Measurements from ENCODE around the gene PHF3. TPM values are rescaled to one million over a fixed set of nuclear protein-coding genes. Genes with fewer than 3 reads are reported as not detected.

Gene PHF3
- total RNA-seq, 1 experiment from 2014 or later = 66.6 TPM

- Mint-ChIP-seq H3K9me3 (no peaks in the 10 kb centered on the region; a peak in 1 of 5 replicates), H3K27me3 (ENCODE audit: low read depth) (no peaks in the 10 kb centered on the region), H3K4me3 (no peak overlapping the region), H3K36me3 (ENCODE audit: insufficient read depth in 1 of 3, low read depth in 3 of 3) (no peaks in the 10 kb centered on the region; a peak in 1 of 7 replicates), H3K4me1 (peaks cover 10 to 23% of the 10 kb centered on the region in 2 experiments), H3K27ac (0 out of 7 replicates have a peak overlapping the region, but pooled peaks of 1 of the 3 experiments have one; percentile 74)
- no peak overlapping the region for H3T11ph ChIP-seq (ENCODE audit: low read length)
- peaks cover 2% of the 10 kb centered on the region for H3K79me1 ChIP-seq (ENCODE audit: insufficient read depth, low read depth, low read length, poor library complexity, severe bottlenecking)
- peaks cover 5% of the 10 kb centered on the region for H3K4me1 ChIP-seq (ENCODE audit: insufficient read depth, low read length)
- no peak overlapping the region for H4K8ac ChIP-seq (replicated peaks; ENCODE audit: insufficient read length, low read depth, low read length)
- no peak overlapping the region for H3K4me2 ChIP-seq (ENCODE audit: insufficient read depth, insufficient read length, low read length)
- H2BK5ac ChIP-seq (ENCODE audit: insufficient read length, low read length) = no peak overlapping the region
- no peak overlapping the region for H3K14ac ChIP-seq (ENCODE audit: insufficient read depth, low read length)
- no peak for TF ChIP-seq CTCF (conservative IDR thresholded peaks at IDR 0.05)
- H3K18ac ChIP-seq (ENCODE audit: insufficient read length, low read depth, low read length) = no peak overlapping the region
- peaks cover 36% of the 10 kb centered on the region; the same call in 1 of the 2 replicates for H3K79me2 ChIP-seq (ENCODE audit: insufficient read depth, low read length)
- no peaks in the 10 kb centered on the region for H3K23me2 ChIP-seq (ENCODE audit: insufficient read length, low read depth, low read length, poor library complexity, severe bottlenecking)
- no peak overlapping the region for H2BK15ac ChIP-seq (ENCODE audit: low read depth, low read length)
- no peak overlapping the region for H3K27ac ChIP-seq (ENCODE audit: insufficient read length, low read depth, low read length)
- no peak overlapping the region for H2AK5ac ChIP-seq (ENCODE audit: insufficient read length, low read length)
- no peak overlapping the region for H2BK120ac ChIP-seq (ENCODE audit: low read depth, low read length, poor library complexity, severe bottlenecking)
- no peak overlapping the region for H4K5ac ChIP-seq (ENCODE audit: insufficient read length, low read depth, low read length)
- WGBS (ENCODE audit: extremely low coverage, insufficient read length, low lambda C conversion rate) = no CpG with 5 or more reads among the region's 1 CpG
- H3K4ac ChIP-seq (ENCODE audit: low read depth, low read length) = no peak overlapping the region
- H3K9me3 ChIP-seq (ENCODE audit: control insufficient read depth, low read depth, low read length) = no peaks in the 10 kb centered on the region
- H3K23ac ChIP-seq (ENCODE audit: insufficient read length, low read depth, low read length) = no peak overlapping the region
- no peak overlapping the region for H2BK20ac ChIP-seq (ENCODE audit: low read depth, low read length, poor library complexity, severe bottlenecking)
- H2AFZ ChIP-seq (ENCODE audit: low read length) = no peak overlapping the region
- no peak overlapping the region for H2BK12ac ChIP-seq (ENCODE audit: insufficient read length, low read depth, low read length)
- no peaks in the 10 kb centered on the region for H3K27me3 ChIP-seq (ENCODE audit: insufficient read depth, low read length)
- no peak overlapping the region for H3K56ac ChIP-seq (ENCODE audit: insufficient read length, low read depth, low read length)
- H4K91ac ChIP-seq (ENCODE audit: insufficient read length, low read depth, low read length) = no peak overlapping the region
- no peak for DNase-seq
- H3K9ac ChIP-seq (ENCODE audit: extremely low read depth, insufficient read length, low read length) = no peak overlapping the region
- H4K20me1 ChIP-seq (ENCODE audit: control insufficient read depth, insufficient read depth, insufficient read length) = no peaks in the 10 kb centered on the region
Measured at GRCh38 chr6:63660757-63661156, 25.2 kb downstream of the PHF3 start.

Measured in H9 (cell line).